Measurements from ENCODE around the gene ONECUT3.

Gene ONECUT3

GRCh38 chr19:1739960-1740629 lies 13.2 kb upstream of the ONECUT3 start:
- in situ Hi-C loops (cut with MboI; ENCODE audit: low sequenced_read_pairs), result no loop called here

- in situ Hi-C loops (cut with MboI; ENCODE audit: low sequenced_read_pairs), result no loop called here
These were observed 10.2 kb upstream of the ONECUT3 start for GRCh38 chr19:1742989-1743696.

GRCh38 chr19:1744133-1744665 lies 9.1 kb upstream of the ONECUT3 start:
- in situ Hi-C loops (cut with MboI; ENCODE audit: low sequenced_read_pairs), result no loop called here

GRCh38 chr19:1744822-1745563 lies 8.3 kb upstream of the ONECUT3 start:
- in situ Hi-C loops (cut with MboI; ENCODE audit: low sequenced_read_pairs), result no loop called here

GRCh38 chr19:1745589-1746031 lies 7.7 kb upstream of the ONECUT3 start:
- in situ Hi-C loops (cut with MboI; ENCODE audit: low sequenced_read_pairs), result no loop called here

- in situ Hi-C loops (cut with MboI; ENCODE audit: low sequenced_read_pairs), result no loop called here
These were observed 6.7 kb upstream of the ONECUT3 start for GRCh38 chr19:1746401-1747284.

- in situ Hi-C loops (cut with MboI; ENCODE audit: low sequenced_read_pairs), result no loop called here
These were observed 5.8 kb upstream of the ONECUT3 start for GRCh38 chr19:1747285-1748114.

GRCh38 chr19:1748115-1748872 lies 5.0 kb upstream of the ONECUT3 start:
- in situ Hi-C loops (cut with MboI; ENCODE audit: low sequenced_read_pairs), result no loop called here

GRCh38 chr19:1748873-1749341 lies 4.4 kb upstream of the ONECUT3 start:
- in situ Hi-C loops (cut with MboI; ENCODE audit: low sequenced_read_pairs), result no loop called here

- in situ Hi-C loops (cut with MboI; ENCODE audit: low sequenced_read_pairs), result no loop called here
These were observed 3.6 kb upstream of the ONECUT3 start for GRCh38 chr19:1749373-1750342.

- in situ Hi-C loops (cut with MboI; ENCODE audit: low sequenced_read_pairs), result no loop called here
These were observed 2.8 kb upstream of the ONECUT3 start for GRCh38 chr19:1750343-1751021.

- in situ Hi-C loops (cut with MboI; ENCODE audit: low sequenced_read_pairs), result no loop called here
These were observed 1.8 kb upstream of the ONECUT3 start for GRCh38 chr19:1751367-1752008.

- in situ Hi-C loops (cut with MboI; ENCODE audit: low sequenced_read_pairs), result no loop called here
These were observed 1.1 kb upstream of the ONECUT3 start for GRCh38 chr19:1752009-1752756.

- in situ Hi-C loops (cut with MboI; ENCODE audit: low sequenced_read_pairs), result no loop called here
These were observed 821 bp downstream of the ONECUT3 start for GRCh38 chr19:1754018-1754635.

GRCh38 chr19:1754636-1755466 lies 1.5 kb downstream of the ONECUT3 start:
- in situ Hi-C loops (cut with MboI; ENCODE audit: low sequenced_read_pairs), result no loop called here

All from HL-60/S4 (cell line).